ENCODE results near the gene LGMN.
A peak's percentile ranks its signal among the peaks of the same experiment; 100 is the strongest.
"Not testable (repeated sequence)": the region's sequence is repeated elsewhere in the genome, so short reads cannot be mapped to it uniquely, and the experiment has no call there.

The LGMN gene

GRCh38 chr14:92692822-92693226 is 55.6 kb downstream of the LGMN start:
- DNase-seq: peak; percentile 25

GRCh38 chr14:92690171-92691011 is 58.0 kb downstream of the LGMN start:
- no peak for DNase-seq

- DNase-seq: no peak
These were observed 59.7 kb downstream of the LGMN start for GRCh38 chr14:92688434-92689375.

DNA sequence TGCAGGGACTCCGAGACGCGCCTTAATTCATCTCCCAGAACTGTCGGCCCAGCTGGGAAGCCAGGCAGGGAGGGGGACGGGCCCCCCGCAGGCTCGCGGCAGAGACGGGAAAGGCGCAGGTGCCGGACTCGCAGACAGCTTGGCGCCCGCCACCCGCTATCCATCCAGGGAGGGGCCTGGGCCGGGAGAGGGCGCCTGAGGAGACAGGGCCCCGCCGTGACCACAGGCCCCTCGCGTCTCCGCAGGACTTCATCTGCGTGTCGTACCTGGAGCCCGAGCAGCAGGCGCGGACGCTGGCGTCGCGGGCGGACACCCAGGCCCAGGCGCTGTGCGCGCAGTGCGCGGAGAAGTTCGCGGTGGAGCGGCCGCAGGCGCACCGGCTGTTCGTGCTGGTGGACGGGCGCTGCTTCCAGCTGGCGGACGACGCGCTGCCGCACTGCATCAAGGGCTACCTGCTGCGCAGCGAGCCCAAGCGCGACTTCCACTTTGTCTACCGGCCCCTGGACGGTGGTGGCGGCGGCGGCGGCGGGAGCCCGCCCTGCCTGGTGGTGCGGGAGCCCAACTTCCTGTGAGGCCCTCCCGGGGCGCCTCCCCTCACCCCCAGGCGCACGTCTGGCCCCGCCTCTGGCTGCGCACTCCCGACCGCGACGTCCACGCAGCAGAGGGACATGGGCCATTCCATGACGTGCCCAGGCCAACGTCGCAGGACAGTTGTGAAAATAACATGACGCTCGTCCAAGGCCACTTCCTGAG is 60.6 kb downstream of the LGMN start:
- DNase-seq: no peak

DNA sequence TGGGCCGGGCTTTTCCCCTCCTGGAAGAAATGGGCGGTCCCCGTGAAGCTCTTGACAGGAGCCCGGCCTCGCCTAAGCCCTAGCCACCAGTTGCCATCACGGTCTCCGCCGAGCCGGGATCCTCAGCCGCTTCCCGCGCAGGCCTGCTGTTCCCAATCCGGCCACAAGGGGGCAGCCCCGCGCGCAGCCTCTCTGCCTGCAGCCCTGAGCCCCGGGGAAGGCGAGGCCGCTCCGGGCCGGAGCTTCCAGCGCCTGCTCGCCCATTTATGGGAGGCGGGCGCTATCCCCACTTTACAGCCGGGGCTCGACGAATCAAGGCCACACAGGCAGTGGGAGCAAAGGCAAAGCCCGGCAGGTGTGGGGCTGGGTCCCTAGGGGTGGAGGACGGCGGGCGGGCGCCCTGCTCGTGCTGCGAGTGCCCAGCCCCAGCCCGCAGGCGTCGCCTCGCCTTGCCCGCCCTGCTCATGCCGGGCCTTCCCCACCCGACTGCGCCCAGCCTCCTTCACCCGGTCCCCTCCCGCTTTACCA is 61.5 kb downstream of the LGMN start:
- peak; percentile 69 for DNase-seq

DNA sequence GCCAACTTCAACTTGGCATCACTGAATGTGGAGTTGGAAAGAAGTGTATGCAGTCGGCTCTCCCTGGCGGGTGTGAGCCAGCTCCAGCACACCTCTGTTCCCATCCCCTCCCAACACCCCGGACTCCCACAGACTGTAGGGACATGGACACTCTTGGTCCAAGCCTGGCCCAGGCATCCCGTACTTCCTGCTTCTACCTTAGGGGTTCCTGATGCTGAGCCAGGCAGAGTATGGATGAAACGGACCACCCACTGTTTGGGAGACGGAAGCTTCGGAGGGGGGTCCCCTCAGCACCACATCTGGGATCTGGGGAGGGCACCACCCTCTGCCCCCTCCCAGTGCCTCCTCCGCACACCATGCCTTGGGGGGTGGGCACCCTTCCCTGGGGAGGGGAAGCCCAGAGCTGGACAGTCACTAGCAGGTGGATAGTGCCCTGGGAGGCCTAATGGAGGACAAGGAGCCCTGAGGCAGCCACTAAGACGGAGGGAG is 62.0 kb downstream of the LGMN start:
- DNase-seq: no peak

DNA sequence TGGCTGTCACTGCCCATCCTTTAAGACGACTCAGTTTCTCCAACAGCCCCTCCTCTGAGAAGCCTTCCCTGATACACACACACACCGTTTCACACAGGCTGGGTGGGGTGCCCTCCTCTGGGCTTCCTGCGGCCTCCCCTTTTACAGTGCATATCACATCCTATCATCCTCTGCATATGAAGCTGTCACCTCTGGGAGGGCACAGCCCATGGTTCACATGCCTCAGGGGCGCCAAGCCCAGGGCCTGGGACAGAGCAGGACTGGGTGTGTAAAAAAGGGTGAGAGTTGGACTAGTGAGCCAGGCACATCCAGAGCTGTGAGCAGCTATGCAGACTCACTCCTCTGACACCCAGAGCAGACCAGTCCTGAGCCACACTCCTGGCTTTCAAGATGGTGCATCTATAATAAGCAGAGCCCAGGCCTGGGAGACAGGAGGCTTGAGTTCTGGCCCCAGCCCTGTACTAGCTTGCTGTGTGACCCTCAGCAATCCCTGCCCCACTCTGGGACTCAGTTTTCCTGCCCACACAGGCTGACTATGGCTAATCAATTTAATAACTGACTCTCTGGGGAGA is 62.6 kb downstream of the LGMN start:
- no peak for DNase-seq

DNA sequence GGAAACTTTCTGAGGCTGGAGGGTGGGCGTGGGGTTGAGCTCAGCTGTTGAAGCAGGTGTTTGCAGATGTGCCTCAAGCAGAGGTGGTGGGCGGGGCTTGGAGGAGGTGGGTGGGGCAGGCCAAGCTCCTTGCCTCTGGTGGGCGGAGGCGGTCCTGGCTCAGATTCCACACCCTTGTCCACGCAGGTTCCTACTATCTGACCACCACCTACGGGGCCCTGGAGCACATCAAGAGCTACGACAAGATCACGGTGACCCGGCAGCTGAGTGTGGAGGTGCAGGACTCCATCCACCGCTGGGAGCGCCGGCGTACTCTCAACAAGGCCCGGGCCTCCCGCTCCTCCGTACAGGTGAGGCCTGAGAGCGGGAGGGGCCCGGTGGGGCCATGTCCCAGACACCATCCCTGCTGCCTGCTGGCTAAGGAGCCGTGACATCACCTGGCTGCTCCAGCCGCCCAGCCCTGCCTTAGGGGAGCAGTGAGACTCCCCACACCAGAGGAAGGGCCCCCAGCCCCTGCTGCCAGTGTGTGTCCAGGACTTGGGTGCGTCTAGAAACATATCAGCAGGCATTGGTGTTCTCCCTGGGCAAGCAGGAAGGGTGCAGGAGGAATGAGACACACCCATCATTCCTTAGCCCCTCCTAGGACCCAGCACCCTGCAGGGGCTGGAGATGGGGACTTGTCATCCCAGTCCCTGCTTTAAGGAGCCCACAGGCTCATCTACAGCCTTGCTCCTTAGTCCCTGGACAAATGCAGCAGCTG is 63.4 kb downstream of the LGMN start:
- DNase-seq: no peak

DNA sequence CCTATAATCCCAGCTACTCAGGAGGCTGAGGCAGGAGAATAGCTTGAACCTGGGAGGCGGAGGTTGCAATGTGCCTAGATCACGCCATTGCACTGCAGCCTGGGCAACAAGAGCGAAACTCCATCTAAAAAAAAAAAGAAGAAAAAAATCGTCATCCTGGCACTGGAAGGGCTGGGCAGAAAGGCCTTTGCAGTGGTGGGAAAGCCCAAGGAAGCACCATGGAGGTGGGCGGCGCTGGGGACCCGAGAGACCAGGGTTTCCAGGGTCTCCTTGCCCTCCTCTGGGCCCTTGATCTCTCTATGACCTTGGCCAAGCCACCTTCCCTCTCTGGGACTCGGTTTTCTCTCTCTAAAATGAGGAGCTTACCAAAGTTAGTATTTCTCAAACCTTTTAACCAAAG is 65.4 kb downstream of the LGMN start:
- DNase-seq: no peak

DNA sequence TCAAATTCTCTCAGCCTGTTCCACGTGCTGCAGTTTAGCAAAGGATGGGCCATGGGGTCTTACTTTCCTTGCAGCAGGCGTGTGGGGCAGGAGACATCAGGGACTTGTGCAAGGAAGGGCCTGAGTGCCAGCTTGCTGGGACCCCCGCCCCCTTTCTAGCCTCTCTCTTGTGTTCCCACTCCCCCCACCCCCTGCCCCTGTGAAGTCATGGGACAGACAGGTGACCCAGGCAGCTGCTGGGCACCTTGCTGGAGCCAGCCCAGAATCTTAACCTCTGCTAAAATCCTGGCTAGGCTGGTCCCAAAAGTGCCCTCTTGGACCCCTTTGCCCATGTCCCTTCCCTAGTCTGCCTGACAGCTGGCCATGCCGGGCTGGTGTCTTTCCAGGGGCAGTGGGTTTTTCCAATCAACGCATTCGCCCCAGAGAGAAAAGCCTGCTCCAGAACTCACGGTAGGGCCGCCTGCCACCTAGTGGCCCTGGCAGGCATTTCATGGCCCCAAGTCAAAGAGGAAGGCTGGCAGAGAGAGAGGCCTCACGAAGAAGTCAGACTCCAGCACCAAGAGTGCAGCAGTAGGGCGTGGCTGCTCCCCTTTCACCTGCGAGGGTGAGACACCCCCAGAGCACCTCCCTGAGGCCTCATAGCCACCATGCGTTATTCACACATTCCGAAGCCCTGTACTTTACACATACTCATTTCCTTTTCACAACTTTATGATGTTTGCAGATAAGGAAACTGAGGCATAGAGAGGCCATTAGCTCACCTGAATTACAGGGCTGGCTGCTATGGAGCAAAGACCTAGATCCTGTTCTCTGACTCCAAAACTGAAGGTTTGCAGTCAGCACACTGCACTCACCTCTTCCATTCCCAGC is 67.4 kb downstream of the LGMN start:
- peak; percentile 83 for DNase-seq

- DNase-seq: not testable (repeated sequence)
These were observed 68.1 kb downstream of the LGMN start for GRCh38 chr14:92680330-92680729.

DNA sequence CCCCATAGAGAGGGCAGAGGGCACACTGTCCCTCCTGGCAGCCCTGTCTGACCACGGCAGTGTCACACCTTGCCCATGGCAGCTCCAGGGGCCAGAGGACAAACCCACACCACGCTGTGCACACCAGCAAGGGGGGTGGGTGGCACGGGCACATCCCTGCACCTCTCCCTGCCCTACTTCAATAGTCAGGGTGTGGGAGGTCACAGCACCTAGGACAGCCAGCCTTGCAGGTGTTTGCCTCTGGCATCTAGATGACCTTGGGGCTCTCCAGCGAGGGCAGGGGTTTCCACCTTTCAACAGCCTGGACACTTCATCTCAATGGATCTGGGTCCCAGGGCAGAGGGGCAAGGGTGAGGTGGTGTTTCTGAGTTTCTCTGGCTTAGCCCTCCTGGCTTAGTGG is 69.2 kb downstream of the LGMN start:
- DNase-seq: no peak

DNA sequence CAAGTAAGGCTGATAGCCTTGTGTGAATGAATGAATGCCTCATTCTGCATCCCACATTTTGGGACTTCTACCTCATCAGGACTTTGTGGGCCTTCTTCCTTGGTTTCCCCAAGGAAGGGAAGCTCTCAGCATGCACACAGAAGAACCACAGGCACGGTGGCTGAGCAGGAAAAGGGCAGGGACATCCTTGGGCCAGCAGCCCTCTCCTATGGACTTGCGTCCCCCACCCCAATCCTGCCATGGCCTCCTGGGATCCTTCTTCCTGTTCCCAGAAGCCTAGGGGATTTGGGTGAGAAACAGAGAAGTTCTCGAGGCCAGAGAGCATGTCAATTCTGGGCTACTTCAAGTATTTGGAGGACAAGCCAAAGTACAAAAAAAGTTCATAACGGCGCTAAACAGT is 69.7 kb downstream of the LGMN start:
- DNase-seq: no peak

DNA sequence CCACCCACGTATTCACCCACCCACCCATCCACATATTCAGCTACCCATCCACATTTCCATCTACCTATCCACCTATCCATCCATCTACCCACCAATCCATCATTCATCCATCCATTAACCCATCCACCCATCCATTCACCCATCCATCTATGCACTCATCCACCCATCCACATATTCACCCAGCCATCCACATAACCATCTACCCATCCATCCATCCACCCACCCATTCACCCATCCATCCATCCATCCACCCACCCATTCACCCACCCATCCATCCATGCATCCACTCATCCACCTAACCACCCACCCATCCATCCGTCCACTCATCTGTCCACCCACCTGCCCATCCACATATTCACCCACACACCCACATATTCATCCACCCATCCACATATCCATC is 70.5 kb downstream of the LGMN start:
- no peak for DNase-seq

DNA sequence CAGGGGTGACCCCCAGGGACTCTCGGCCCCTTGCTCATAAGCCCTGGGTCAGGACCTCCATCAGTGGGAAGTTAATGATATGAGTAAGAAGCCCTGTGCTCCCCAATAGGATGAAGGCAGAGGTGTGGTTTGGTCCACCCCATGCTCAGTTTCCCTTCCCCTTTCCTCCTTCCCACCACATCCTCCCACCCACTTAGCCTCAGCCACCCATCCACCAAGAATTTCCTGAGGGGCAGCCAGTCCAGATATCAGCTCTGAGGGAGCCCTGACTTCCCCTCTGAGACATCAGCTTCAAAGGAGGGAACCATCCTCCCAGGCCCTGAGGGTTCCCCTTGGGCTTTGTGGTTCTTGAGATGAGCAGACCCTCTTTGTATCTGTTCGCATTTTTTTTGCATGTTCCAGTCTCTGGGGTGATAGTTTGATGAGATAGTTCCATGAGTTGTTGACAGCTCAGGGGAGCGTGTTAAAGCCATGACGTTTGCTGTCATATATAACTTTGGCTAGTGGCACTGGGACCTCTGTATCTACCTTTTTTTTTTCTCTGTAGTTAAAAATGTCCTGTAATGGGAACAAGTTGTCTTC is 71.2 kb downstream of the LGMN start:
- no peak for DNase-seq

- no peak for DNase-seq
These were observed 71.9 kb downstream of the LGMN start for GRCh38 chr14:92676403-92677086.

DNA sequence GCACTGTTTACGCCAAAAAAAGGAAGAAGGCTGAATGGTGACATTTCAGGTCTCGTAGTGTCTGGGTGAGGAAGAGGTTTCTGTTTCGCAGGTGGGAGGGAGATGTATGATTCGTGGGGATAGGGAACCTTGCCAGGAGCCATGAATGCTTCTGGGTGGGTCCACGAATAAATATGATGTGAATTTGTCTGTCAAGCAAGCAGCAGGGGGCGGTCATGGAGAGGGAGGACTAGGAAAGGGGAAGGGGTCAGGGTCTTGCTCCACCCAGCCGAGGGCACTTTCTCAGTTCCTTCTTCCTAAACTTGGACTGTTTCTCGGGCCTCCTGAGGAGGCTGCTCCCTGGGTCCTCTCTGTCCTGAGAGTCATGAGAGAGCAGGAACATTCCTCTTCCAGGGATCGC is 72.5 kb downstream of the LGMN start:
- peak; percentile 33 for DNase-seq

DNA sequence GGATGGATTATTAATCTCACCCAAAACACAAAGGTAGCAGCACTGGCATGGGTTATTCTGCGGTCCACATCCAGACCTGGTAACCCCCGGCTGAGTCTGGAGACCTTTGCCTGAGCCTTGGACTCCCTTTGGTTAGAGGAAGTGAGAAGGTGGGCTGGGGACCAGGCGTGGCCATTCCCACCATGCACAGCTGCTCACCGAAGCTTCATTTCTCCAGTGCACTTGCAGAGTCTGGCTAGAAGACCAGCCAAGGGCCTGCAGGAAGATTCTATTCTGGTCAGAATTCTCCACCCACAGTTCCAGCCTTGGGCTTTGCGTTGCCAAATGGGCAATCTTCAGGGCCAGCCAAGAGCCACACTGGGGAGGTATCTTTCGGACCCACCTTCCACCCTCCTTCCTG is 73.0 kb downstream of the LGMN start:
- no peak for DNase-seq

- no peak for DNase-seq
These were observed 74.8 kb downstream of the LGMN start for GRCh38 chr14:92673601-92674150.
